T-helper 1 cell treated with Interleukin-12 subunit alpha and Interleukin-12 subunit beta and Interleukin-4 antibody, amounts not matched to agents 30 μg/mL and 1 μg/mL, for 36 hours (primary cell): ENCODE measurements around the gene C4orf50.

Experiments used
- H3K27ac Mint-ChIP-seq: one replicate; pipeline ENCODE4 v1.8.0; 2021; ENCODE audit warnings: mild to moderate bottlenecking, mixed read lengths
- H3K27me3 Mint-ChIP-seq: one replicate; pipeline ENCODE4 v1.8.0; 2021; ENCODE audit warnings: low read depth, mixed read lengths
- H3K36me3 Mint-ChIP-seq: one replicate; pipeline ENCODE4 v1.8.0; 2021; ENCODE audit warnings: low read depth, mixed read lengths
- H3K4me1 Mint-ChIP-seq: one replicate; pipeline ENCODE4 v1.8.0; 2021; ENCODE audit warnings: low read depth, mixed read lengths
- H3K4me3 Mint-ChIP-seq: one replicate; pipeline ENCODE4 v1.8.0; 2021; ENCODE audit warnings: mild to moderate bottlenecking, moderate library complexity, mixed read lengths
- H3K9me3 Mint-ChIP-seq: one replicate; pipeline ENCODE4 v1.8.0; 2021; ENCODE audit warnings: mixed read lengths

C4orf50 gene

DNA sequence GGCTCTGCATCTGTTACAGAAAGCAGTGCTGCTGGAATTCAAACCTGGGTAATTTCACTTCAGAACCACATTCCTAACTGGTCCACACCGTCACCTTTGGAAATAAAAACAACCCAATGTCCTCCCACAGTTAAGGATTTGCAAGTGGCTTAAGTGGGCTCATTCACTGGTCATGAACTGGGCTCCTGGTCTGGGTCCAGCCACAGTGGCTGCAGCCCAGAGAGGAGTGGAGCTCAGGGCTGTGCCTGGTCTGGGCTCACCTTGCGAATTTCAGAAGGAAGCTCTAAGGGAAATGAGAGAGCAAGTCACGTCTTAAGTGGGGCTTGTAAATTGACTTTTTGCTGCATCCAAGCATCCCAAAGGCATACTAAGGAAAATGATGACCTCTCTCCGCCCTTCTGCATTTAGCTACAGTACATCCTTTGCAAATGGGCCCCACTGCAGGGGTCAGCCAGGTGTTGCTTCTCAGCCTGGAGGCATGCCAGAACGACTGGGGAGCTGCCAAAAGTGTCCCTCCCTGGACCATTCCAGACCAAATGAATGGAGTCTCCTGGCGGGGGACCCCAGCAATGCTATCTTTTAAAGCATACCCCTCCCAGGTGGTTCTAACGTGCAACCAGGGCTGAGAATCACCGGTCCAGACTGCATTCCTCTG lies 99.8 kb downstream of the C4orf50 start:
- no peaks in the 10 kb centered on the region for H3K9me3 Mint-ChIP-seq
- peaks cover 7% of the 10 kb centered on the region for H3K27me3 Mint-ChIP-seq
- H3K27ac Mint-ChIP-seq: no peak overlapping the region
- no peak overlapping the region for H3K4me3 Mint-ChIP-seq
- no peaks in the 10 kb centered on the region for H3K36me3 Mint-ChIP-seq
- H3K4me1 Mint-ChIP-seq: no peaks in the 10 kb centered on the region

DNA sequence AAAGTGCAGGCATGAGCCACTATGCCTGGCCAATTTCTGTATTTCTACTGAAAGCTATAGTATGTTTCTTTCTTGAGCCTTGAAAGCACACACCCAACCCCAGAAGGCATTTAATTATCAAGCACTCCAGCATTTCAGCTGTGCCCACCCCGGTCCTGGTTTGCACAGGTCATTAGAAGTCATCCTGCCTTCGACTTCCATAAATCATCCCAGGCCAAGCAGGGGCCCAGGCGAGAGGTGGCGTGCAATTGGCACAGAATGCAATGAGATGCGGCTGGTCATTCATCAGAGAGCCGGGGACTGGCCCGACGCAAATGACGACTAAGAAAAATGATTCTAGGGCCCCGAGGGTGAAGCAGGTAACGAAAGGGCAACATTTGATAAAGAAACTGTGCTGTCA lies 100.6 kb downstream of the C4orf50 start:
- peaks cover 7% of the 10 kb centered on the region for H3K27me3 Mint-ChIP-seq
- no peaks in the 10 kb centered on the region for H3K36me3 Mint-ChIP-seq
- H3K9me3 Mint-ChIP-seq: no peaks in the 10 kb centered on the region
- no peak overlapping the region for H3K27ac Mint-ChIP-seq
- no peak overlapping the region for H3K4me3 Mint-ChIP-seq
- no peaks in the 10 kb centered on the region for H3K4me1 Mint-ChIP-seq

DNA sequence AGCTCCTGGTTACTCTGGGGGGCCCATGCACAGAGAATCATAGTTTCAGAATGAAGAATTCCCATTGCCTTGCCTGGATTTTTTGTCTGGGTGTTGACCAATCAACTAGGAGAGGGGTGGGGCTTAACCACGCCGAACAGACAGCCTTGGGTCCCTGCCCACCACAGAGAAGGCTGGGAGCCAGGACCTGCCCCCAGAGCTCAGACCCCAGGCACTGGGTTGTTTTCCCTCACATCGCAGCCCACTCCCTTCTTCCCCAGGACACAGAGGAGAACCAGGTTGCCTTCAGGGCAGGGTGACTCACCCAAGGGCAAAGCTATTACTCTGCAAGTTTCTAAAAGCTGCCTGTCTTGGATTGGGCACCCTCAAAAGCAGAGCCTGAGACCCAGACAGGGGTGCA lies 102.0 kb downstream of the C4orf50 start:
- no peak overlapping the region for H3K27ac Mint-ChIP-seq
- no peaks in the 10 kb centered on the region for H3K36me3 Mint-ChIP-seq
- no peaks in the 10 kb centered on the region for H3K4me1 Mint-ChIP-seq
- no peaks in the 10 kb centered on the region for H3K9me3 Mint-ChIP-seq
- peaks cover 2% of the 10 kb centered on the region for H3K27me3 Mint-ChIP-seq
- no peak overlapping the region for H3K4me3 Mint-ChIP-seq

DNA sequence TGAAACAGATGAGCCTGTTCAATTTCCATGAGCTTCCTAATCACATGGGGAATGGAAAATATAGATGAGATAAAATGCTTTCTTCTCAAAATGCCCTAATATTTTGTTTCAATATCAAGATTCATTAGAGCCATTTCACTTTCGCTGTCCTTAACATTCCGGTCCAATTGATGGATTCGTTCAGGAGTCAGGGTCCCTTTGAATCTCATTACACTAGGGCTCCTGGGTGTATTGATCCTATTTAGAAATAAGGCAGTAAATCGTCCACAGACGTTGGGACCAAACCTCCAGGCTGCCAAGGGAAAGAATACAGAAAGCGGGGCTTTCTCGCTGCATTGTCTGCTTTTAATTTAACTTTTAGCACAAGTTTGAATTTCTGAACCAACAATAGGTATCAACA lies 104.8 kb downstream of the C4orf50 start:
- no peaks in the 10 kb centered on the region for H3K9me3 Mint-ChIP-seq

DNA sequence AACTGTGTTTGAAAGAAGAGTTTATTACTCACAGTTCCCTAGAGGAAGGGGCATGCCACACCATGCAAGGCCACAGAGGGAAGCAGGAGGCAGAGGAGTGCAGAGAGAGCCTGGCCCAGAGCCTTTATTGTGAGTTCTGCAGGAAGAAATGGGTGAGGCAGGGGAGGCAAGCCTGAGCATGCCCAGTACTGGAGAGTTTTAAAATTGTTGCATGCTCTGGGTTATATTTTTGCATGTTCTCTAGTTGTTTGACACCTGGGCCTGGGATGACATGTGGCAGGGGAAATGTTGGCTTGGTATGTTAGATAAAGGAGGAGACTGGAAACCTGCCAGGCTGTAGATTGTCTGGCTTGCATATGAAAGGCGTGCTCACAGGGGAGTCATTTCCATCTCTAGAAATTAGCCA lies 105.6 kb downstream of the C4orf50 start:
- Mint-ChIP-seq H3K27ac (no peak overlapping the region), H3K36me3 (no peaks in the 10 kb centered on the region), H3K4me3 (no peak overlapping the region), H3K4me1 (no peaks in the 10 kb centered on the region), H3K9me3 (no peaks in the 10 kb centered on the region), H3K27me3 (peaks cover under 1% of the 10 kb centered on the region)

More for the DNA sequence above, 104.8 kb downstream of the C4orf50 start:
- Mint-ChIP-seq H3K27ac (no peak overlapping the region), H3K4me1 (no peaks in the 10 kb centered on the region), H3K36me3 (no peaks in the 10 kb centered on the region), H3K27me3 (no peaks in the 10 kb centered on the region), H3K4me3 (no peak overlapping the region)

DNA sequence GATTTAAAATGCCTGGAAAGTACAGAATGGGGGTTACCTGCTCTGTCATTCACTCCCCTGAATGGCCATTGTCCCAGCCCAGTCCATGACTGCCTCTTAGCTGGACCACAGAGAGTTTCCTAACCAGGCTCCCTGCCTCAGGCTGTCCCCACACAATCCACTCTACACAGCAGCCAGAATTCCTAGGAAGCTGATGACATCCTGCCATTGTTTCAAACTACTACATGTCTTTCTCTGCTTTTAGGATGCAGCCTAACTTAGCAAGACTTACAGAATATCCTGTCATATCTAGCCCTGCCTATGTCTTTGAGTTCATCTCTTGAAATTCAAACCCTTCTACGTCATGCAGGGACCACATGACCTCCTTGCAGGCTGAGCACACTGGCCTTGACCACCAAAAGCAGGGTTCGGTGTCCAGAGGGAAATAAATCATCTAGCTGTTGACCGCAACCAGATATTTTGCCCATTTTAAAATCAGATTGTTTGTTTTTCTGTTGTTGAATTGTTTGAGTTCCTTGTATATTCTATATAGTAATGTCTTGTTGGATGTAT lies 109.3 kb downstream of the C4orf50 start:
- Mint-ChIP-seq H3K9me3 (peaks cover 4% of the 10 kb centered on the region), H3K4me1 (no peaks in the 10 kb centered on the region), H3K27me3 (peaks cover 12% of the 10 kb centered on the region), H3K36me3 (no peaks in the 10 kb centered on the region), H3K27ac (no peak overlapping the region), H3K4me3 (no peak overlapping the region)

DNA sequence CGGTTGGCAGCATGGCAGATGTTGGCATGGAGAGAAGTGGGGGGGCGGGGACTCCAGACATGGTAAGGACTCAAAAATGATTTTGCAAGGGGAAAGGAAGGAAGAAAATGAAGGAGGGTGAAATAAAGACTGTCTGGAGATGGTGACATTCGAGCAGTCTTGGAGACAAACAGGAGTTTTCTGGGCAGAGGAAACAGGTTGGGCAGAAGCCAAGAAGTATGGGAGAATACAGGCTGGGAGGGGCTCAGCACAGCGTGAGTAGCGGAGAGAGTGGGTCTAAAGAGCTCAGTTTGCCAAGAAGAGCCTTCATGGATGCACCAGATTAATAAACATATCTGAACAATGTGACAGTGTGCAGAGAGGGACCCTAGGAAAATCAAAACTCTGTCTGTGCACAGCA lies 112.0 kb downstream of the C4orf50 start:
- Mint-ChIP-seq H3K36me3 (no peaks in the 10 kb centered on the region), H3K4me3 (no peak overlapping the region), H3K27me3 (peaks cover 12% of the 10 kb centered on the region), H3K4me1 (no peaks in the 10 kb centered on the region), H3K9me3 (peaks cover 4% of the 10 kb centered on the region), H3K27ac (no peak overlapping the region)

DNA sequence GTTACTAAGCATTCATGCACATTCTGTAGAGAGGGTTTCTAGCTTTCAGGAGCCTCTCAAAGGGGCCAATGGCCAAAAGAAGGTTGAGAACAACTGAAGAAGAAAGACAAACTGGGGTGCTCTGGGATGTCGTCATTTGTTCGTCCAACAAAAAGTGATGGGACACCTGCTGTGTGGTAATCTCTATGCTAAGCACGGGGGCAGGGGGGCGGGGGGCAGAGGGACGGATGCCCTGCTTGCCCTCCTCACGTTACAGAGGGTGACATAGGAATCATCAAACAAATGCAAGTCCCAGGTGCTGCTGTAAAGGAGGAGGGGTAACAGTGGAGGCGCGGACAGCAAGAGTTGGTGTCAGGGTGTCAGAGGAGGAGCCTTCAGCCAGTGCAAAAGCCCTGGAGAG lies 112.5 kb downstream of the C4orf50 start:
- no peaks in the 10 kb centered on the region for H3K4me1 Mint-ChIP-seq
- H3K36me3 Mint-ChIP-seq: no peaks in the 10 kb centered on the region
- H3K9me3 Mint-ChIP-seq: peaks cover 4% of the 10 kb centered on the region

DNA sequence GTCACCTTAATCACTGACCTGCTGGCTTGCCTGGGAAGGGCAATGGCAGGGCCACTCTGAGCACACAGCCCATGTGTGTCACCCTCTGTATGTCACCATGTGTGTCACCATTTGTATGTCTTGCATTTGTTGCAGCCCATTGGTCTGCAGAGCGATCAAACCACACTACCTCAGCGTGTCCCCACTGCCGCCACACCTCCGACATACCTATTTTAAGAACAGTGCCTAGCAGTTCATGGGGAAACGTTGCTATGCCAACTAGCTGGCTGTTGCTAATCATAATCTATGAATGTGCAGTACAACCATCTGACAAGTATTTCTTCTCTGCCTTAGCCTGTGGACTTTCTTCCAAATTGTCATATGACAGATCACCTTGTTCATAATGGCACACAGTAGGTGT lies 117.4 kb downstream of the C4orf50 start:
- no peaks in the 10 kb centered on the region for H3K36me3 Mint-ChIP-seq
- peaks cover 12% of the 10 kb centered on the region for H3K27me3 Mint-ChIP-seq
- no peaks in the 10 kb centered on the region for H3K4me1 Mint-ChIP-seq
- no peak overlapping the region for H3K27ac Mint-ChIP-seq
- H3K9me3 Mint-ChIP-seq: no peaks in the 10 kb centered on the region
- H3K4me3 Mint-ChIP-seq: no peak overlapping the region

More for the DNA sequence above, 112.5 kb downstream of the C4orf50 start:
- Mint-ChIP-seq H3K27me3 (peaks cover 12% of the 10 kb centered on the region), H3K27ac (no peak overlapping the region), H3K4me3 (no peak overlapping the region)

DNA sequence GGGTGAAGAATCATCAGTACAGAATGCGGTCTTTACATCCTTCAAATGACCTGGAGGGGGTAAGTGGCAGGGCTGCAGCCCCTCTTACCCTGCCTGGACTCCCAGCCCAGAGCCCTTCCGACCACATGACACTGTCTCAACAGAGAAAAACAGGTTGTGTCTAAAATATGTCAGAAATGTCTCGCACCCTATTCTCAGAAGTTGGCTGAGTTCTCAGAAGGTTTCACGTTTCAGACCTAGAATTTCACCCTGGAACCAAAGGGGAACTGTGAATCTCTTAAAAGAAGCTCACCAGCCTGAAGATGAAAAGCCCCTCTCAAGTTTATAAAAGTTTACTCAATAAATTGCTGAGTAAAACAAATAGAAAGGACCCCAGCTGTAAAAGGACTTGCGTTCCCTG lies 118.3 kb downstream of the C4orf50 start:
- no peak overlapping the region for H3K27ac Mint-ChIP-seq
- H3K4me1 Mint-ChIP-seq: no peaks in the 10 kb centered on the region
- H3K9me3 Mint-ChIP-seq: no peaks in the 10 kb centered on the region
- H3K27me3 Mint-ChIP-seq: peaks cover 15% of the 10 kb centered on the region
- H3K4me3 Mint-ChIP-seq: no peak overlapping the region
- no peaks in the 10 kb centered on the region for H3K36me3 Mint-ChIP-seq

DNA sequence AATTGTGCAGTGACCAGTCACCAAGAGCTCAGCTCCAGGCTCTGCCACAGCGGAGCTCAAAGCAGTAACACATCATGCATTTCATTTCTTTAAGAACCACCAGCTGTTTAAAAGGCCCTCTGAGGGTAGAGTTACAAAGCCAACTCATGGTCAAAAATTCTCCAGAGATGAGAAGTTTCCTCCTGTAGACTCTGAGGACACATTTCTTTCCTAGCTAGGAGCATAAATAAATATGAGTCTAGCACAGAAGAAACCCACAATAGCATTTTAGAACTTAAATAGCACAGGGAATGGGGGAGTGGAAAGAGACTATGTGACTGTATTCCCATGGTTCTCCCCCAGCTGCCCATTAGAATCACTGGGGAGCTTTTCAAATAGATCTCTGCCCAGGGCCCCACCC lies 118.8 kb downstream of the C4orf50 start:
- Mint-ChIP-seq H3K27me3 (peaks cover 20% of the 10 kb centered on the region), H3K4me1 (no peaks in the 10 kb centered on the region), H3K36me3 (no peaks in the 10 kb centered on the region), H3K27ac (no peak overlapping the region), H3K4me3 (no peak overlapping the region), H3K9me3 (no peaks in the 10 kb centered on the region)

DNA sequence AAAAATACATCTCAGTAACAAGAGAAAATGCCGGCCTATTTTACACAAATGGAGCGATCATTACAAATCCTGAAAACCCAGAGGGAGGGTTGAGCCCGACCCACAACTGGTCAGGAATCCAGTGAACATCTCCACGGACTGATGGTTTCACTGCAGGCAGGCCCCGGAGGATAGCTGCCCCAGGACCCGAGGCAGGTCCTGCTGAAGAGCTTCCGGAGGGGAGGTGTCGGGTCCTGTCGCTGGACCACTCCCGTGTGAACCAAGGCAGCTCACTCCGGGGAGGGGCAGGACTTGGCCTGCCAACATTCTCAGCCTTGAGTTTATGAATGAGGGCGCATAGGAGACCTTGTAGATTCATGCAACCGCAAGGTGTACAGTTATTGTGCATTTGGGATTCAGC lies 120.6 kb downstream of the C4orf50 start:
- Mint-ChIP-seq H3K4me1 (no peaks in the 10 kb centered on the region), H3K36me3 (peaks cover 2% of the 10 kb centered on the region), H3K27ac (no peak overlapping the region), H3K4me3 (no peak overlapping the region), H3K27me3 (peaks cover 33% of the 10 kb centered on the region), H3K9me3 (peaks cover 4% of the 10 kb centered on the region)

DNA sequence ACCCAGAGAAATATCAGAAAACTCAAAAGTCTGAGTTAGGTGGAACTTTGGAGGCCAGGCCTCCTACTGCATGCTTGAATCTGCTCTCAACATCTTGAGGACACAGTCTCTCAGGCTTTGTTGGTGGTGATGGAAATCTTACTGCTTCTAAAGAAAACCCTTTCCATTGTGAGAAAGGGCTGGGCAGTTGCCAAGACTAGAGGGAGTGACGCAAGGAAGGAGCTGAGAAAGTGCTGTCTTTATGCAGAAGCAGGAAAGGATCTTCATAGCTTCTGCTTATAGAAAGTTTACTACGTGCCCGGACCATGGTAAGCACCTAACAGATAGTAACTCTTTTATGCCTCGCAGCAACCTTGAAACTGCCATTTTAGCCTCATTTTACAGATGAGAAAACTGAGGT lies 122.9 kb downstream of the C4orf50 start:
- H3K27me3 Mint-ChIP-seq: peaks cover 51% of the 10 kb centered on the region
- H3K27ac Mint-ChIP-seq: no peak overlapping the region
- H3K4me1 Mint-ChIP-seq: no peaks in the 10 kb centered on the region

DNA sequence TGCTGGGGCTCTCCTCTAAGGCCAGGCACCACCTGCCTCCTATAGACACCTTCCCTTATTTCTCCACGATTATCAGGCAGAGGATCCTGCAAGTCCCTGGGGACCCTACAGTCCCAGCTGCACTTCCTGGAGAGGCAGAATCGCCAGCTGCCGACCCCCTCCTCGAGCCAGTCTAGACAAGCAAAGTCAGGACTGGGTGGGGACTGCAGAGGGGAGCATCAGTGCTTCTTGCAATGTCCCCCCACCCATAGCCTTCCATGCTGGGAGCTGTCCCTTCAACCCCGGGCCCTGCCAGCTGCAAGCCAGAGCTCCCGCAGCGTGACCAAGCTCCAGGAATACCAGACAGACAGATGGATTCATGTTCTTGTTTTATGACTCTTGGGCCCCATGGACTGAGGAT lies 124.0 kb downstream of the C4orf50 start:
- H3K27me3 Mint-ChIP-seq: peaks cover 61% of the 10 kb centered on the region
- no peak overlapping the region for H3K4me3 Mint-ChIP-seq
- peaks cover 4% of the 10 kb centered on the region for H3K9me3 Mint-ChIP-seq
- no peak overlapping the region for H3K27ac Mint-ChIP-seq
- no peaks in the 10 kb centered on the region for H3K4me1 Mint-ChIP-seq
- H3K36me3 Mint-ChIP-seq: peaks cover 2% of the 10 kb centered on the region

More for the DNA sequence above, 122.9 kb downstream of the C4orf50 start:
- no peak overlapping the region for H3K4me3 Mint-ChIP-seq
- H3K9me3 Mint-ChIP-seq: peaks cover 4% of the 10 kb centered on the region
- peaks cover 2% of the 10 kb centered on the region for H3K36me3 Mint-ChIP-seq

DNA sequence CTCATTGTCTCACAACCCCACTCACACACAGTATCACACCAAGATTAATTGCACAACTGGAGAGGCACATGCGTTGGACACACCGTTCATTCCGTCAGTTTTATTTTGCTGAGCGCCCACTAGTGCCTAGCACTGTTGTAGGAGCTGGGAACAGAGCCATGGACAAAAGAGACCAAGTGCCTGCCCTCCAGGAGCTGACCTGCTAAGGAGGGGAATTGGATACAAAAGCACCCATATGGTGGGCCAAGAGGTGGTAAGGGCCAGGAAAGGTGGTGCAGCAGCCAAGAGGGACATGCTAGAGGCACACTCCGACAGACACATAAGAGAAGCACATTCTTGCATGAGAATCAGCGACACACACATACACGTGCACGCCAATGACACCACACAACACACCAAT lies 124.6 kb downstream of the C4orf50 start:
- H3K27ac Mint-ChIP-seq: peak overlapping the region; percentile 23
- H3K36me3 Mint-ChIP-seq: peaks cover 2% of the 10 kb centered on the region
- peaks cover 64% of the 10 kb centered on the region for H3K27me3 Mint-ChIP-seq
- no peaks in the 10 kb centered on the region for H3K4me1 Mint-ChIP-seq
- H3K4me3 Mint-ChIP-seq: no peak overlapping the region
- H3K9me3 Mint-ChIP-seq: peaks cover 4% of the 10 kb centered on the region
